Activated naive CD4-positive, alpha-beta T cell treated with anti-CD3 and anti-CD28 coated beads, Interleukin-2, amount 50 U/mL, for 16 hours (primary cell): Measurements from ENCODE around the gene TCF20.
A peak's percentile ranks its signal among the peaks of the same experiment; 100 is the strongest.

Source experiments
- DNase-seq: peaks from one replicate; pipeline ENCODE4 v3.0.0-alpha.2; 2020

TCF20 gene

GRCh38 chr22:42270510-42271190 is at the start of gene TCF20:
Gene TCF20 (minus strand): TSS chr22:42270653. CDS start chr22:42215305, 55,348 bp downstream.
- peak; percentile 80 for DNase-seq

GRCh38 chr22:42319386-42319785 is 48.9 kb upstream of the TCF20 start:
- no peak for DNase-seq

GRCh38 chr22:42318967-42319366 is 48.5 kb upstream of the TCF20 start:
- no peak for DNase-seq

- no peak for DNase-seq
These were observed 47.5 kb upstream of the TCF20 start for GRCh38 chr22:42317691-42318547.

- no peak for DNase-seq
These were observed 46.6 kb upstream of the TCF20 start for GRCh38 chr22:42317008-42317407.

GRCh38 chr22:42315392-42315756 is 44.9 kb upstream of the TCF20 start:
- no peak for DNase-seq

- no peak for DNase-seq
These were observed 44.4 kb upstream of the TCF20 start for GRCh38 chr22:42314709-42315391.

GRCh38 chr22:42313804-42314581 is 43.5 kb upstream of the TCF20 start:
- DNase-seq, result peak; percentile 32

- no peak for DNase-seq
These were observed 42.8 kb upstream of the TCF20 start for GRCh38 chr22:42313204-42313603.

GRCh38 chr22:42310291-42311015 is 40.0 kb upstream of the TCF20 start:
- DNase-seq, result no peak

GRCh38 chr22:42309865-42310264 is 39.4 kb upstream of the TCF20 start:
- DNase-seq, result no peak

GRCh38 chr22:42308892-42309468 is 38.5 kb upstream of the TCF20 start:
- DNase-seq, result no peak

- no peak for DNase-seq
These were observed 37.5 kb upstream of the TCF20 start for GRCh38 chr22:42307806-42308563.

GRCh38 chr22:42306010-42306409 is 35.6 kb upstream of the TCF20 start:
- DNase-seq, result no peak

GRCh38 chr22:42304324-42304790 is 33.9 kb upstream of the TCF20 start:
- no peak for DNase-seq

- no peak for DNase-seq
These were observed 33.2 kb upstream of the TCF20 start for GRCh38 chr22:42303396-42304323.

- no peak for DNase-seq
These were observed 31.3 kb upstream of the TCF20 start for GRCh38 chr22:42301742-42302102.

GRCh38 chr22:42301077-42301741 is 30.8 kb upstream of the TCF20 start:
- DNase-seq, result no peak
